ENCODE results near the gene TAF4. TPM values are rescaled to one million over a fixed set of nuclear protein-coding genes. Genes with fewer than 3 reads are reported as not detected.
"Not testable (repeated sequence)": the region's sequence is repeated elsewhere in the genome, so short reads cannot be mapped to it uniquely, and the experiment has no call there.

The TAF4 gene
- polyA plus RNA-seq, 1 donor, result 20.0 TPM

- DNase-seq, result no peak
Observed at GRCh38 chr20:62056377-62056776, 9.3 kb downstream of the TAF4 start.

DNA sequence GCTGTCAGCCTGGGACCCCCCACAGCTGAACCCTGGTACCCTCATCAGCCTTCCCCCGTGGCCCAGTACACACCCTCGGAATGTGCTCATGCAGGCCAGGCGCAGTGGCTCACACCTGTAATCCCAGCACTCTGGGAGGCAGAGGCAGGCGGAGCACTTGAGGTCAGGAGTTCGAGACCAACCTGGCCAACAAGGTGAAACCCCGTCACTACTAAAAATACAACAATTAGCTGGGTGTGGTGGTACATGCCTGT, 9.9 kb downstream of the TAF4 start:
- not testable (repeated sequence) for DNase-seq

DNA sequence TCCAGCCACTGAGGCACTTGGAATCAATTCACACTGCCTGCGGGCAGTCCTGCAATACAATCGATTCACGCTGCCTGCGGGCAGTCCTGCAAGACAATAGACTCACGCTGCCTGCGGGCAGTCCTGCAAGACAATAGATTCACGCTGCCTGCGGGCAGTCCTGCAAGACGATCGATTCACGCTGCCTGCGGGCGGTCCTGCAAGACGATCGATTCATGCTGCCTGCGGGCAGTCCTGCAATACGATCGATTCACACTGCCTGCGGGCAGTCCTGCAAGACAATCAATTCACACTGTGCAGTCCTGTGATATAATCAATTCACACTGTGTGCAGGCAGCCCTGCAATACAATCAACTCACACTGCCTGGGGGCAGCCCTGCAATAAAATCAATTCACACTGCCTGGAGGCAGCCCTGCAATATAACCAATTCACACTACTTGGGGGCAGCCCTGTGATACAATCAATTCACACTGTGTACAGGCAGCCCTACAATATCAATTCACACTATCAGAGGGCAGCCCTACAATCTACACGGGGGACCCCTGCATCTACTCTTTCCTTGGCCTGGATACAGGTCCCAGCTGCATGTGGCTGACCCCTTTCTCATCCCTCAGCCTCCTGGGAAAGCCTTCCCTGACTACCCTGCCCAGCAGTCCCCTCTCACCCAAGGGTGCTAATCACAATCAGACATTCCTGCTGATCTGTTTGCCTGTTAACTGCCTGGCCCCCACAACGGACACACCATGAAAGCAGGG, 10.4 kb downstream of the TAF4 start:
- no peak for DNase-seq

DNA sequence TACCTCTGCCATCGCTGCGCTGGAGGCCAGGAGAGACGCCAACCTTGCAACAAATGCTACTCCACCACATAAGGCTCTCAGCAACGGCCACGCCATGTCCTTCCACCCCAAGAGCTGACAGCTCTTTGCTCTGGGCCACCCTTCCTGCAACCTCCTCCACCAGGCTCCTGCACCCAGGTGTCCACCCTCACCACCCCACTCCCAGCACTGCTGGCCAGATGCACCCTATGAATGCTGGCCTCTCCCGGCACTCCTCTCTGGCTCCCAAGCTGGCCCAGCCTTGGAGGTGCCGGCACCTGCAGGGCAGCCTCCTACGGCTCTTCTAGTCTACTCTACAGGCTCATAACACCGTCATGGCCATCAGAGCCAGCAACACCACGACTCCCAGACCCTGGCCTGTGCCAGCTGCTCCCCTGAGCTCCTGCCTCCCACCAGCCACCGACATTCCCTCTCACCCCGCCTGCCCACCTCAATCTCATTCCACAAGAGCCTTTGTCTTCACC, 11.2 kb downstream of the TAF4 start:
- DNase-seq, result no peak

DNA sequence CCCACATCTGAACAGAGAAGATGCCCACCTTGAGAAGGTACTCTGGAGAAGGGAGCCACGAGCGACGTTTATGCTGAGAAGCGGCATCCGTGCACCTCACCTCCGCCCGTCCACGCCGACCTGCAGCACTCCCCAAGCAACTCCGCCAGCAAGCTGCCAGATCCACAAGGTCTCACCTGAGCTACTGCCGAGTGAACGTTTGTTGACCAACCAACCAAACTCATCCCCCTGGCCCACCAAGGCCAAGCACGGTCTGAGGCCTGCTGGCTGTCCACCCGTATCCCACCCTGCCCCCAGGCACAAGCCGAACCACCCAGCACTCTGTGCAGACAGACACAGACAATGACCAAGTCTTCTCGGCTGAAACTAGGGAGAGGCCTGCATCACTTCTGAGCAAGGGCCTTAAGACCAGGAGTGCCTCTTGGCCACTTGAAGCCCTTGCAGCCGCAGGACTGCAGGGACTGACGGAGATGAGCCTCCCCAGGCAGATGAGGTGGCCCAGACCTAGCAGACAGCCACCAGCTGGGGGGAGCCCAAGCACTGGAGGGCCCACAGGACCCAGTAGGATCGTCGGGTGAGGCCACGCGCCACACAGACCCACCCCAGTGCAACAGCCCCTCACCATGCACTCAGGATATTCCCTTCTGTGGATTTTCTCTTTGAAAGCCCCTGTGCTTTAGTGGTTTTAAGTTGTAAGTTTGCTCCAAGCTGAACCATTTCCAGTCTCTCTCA, 12.1 kb downstream of the TAF4 start:
- no peak for DNase-seq

GRCh38 chr20:62052842-62053464, 12.7 kb downstream of the TAF4 start:
- DNase-seq, result no peak

DNA sequence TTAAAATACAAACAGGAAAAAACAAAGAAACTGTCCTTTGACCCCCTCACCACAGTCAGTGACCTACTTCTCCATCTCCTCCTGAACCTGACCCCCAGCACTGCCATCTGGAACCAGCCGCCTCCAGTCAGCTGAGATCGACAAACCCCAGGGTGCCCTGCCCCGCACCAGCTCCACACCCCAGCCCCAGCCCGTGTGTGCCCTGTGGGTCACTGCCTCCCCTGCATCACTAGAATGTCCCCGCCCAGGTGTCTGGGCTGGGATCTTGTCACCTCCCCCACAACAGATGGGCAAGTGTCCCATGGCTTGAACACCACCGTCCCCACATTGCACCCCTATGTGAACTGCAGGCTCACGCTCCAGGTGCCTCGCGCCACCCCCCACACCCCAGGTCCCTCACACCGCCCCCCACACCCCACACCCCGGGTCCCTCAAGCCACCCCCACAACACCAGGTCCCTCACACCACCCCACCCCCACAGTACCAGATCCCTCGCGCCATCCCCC, 13.3 kb downstream of the TAF4 start:
- DNase-seq, result no peak

- DNase-seq, result no peak
Observed at GRCh38 chr20:62051546-62052255, 14.0 kb downstream of the TAF4 start.

GRCh38 chr20:62051144-62051543, 14.5 kb downstream of the TAF4 start:
- DNase-seq, result no peak

DNA sequence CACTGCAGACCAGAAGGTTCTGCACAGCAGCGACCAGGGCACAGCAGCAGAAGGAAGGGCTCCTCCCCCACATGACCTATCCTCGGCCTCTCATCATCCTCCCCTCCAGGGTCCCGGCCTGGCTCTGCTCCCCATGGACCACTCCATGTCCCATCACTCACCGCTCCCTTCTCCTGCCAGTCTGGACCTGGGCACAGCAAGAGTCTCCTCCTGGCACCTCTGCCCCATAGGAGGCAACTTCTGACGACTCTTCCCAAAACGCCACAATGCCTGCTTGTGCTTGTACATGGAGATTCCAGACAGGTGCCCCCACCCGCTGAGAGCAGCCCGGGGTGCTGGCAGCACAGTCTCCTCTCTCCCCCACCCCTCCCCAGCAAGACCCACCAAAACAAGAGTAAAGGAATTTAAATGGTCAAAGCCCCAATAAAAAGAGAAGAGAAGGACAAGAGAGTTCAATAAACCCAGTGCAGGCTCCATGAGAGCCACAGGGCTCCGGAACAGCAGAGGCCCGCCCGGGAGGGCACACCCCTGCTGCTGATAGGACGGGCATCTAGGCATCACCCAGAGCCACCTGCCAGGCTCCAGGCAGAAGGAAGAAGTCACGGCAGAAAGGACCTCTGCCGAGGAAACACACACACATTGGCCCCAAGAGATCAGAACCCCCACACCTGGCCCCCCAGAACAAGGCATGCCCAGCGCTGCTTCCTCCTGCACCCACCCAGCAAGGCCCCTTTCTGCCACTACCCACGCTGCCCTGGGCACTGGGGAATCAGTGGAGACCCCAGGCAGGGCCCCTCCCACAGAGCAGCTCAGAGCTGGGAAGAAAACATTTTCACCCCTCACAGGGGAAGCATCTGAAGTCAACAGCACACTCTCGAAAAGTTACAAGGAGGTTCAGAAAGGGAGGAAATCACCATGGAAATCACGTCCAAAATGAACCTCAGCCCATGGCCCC, 15.2 kb downstream of the TAF4 start:
- no peak for DNase-seq

DNA sequence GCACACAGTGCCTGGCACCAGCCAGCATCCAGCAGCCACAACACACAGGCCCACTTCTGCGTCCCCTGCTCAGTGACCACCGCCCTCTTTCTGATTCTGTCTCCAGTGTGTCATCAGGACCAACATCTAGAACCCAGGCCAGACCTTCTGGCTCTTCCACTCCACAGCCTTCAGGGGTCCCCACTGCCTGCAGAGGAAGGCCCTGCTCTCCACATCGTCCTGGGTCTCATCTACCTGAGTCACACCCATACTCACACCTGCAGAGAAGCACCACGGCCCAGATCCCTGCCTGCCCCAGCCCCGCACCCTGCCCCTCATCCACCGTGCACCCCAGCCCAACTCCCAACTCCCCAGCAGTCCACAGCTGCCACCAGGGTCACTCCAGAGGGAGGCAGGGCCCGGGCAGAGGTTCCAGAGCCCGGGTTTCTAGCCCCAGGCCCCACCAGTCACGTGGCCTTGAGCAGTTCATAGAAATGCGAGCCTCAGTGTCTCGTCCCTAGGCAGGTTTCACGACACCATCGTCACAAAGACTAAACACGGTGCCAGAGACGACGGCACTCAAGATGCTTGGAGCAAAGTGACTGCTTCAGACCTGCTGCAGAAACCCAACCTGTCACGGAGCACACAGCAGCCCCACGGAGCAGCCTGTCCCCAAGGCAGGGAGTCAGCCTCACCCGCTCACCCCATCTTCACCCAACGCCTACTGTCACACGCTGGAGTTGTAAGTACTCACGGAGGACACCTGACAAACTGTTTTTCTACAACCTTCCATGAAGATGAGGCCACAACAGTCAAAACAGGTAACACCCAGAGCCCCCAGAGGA, 16.1 kb downstream of the TAF4 start:
- DNase-seq, result no peak

DNA sequence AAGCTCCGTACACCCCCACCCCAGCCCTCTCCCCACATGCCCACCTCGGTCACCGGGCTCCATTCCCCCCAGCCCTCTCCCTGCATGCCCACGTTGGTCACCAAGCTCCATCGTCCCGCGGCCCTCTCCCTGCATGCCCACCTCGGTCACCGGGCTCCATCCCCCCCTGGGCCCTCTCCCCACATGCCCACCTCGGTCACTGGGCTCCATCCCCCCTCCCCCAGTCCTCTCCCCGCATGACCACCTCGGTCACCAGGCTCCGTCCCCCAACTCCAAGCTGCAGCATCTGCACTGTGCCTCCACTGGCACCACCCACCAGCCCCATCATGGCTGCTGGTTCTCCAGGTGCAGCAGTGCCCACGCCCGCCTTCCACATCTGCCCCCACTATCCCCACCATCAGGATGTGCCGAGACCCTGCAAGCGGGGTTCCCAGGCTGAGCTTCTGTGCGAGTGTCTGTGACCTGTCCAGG, 16.8 kb downstream of the TAF4 start:
- no peak for DNase-seq

DNA sequence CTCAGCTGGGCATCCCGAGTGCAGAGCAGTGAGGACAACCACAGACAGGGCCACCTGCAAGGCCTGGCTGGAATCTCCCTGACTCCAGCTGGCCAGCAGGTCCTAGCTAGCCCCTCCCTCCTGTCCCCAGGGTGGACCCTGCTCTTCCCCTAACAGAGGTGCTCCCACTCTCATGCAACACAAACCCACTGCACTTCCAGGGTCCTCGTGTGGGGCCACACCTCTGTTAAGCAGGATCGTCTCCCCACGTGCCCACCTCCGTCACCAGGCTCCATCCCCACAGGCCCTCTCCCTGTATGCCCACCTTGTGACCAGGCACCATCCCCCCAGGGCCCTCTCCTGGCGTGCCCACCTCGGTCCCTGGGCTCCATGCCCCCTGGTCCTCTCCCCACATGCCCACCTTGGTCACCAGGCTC, 17.3 kb downstream of the TAF4 start:
- DNase-seq, result no peak

DNA sequence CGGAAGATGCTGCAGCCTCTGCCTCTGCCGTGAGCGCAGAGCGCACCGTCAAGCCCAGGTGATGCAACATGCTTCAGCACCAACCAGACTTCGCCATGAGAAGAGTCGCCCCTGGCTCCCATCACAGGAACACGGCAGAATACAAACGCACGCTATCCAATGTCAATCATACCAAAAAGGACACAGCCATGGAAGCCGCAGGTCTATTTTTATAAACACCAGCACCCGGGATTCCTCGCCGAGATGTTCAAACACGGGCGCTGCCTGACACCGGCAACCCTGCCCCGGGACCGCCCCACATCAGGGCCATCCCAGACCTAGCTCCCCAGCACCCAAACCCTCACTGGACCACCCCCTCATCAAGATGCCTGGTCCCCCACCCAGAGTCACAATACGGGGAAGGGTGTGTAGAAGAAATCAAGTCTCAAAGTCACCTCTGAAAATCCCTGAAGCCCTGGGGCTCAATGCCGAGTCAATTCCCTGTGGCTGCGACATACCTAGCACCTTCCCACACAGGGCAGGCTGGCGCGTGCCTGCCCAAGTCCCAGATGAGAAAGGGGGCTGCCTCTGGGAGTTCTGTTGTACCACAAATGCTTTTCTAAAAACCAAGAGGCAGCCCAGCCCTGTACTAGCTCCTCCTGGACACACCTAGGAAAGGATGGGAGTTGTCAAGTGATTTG, 17.9 kb downstream of the TAF4 start:
- DNase-seq, result no peak

DNA sequence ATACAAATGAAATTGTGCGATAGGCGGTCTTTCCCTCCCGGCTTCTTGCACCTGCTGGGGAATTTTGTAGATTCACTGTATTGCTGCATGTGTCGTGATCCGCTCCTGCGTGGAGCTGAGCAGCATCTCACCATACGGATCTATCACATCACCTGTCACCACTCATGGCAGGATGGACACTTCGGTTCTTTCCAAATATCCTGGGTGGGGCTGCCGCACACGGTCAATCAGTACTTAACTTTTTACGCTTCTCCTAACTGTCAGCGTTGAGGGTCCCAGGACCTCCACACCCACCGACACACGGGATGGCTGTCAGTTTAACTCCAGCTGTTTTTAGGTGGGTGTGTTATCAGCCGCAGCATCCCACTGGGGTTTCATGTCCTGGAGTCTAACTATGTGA, 19.2 kb downstream of the TAF4 start:
- DNase-seq, result no peak

- no peak for DNase-seq
Observed at GRCh38 chr20:62045529-62046285, 20.0 kb downstream of the TAF4 start.

- no peak for DNase-seq
Observed at GRCh38 chr20:62045118-62045517, 20.6 kb downstream of the TAF4 start.

DNA sequence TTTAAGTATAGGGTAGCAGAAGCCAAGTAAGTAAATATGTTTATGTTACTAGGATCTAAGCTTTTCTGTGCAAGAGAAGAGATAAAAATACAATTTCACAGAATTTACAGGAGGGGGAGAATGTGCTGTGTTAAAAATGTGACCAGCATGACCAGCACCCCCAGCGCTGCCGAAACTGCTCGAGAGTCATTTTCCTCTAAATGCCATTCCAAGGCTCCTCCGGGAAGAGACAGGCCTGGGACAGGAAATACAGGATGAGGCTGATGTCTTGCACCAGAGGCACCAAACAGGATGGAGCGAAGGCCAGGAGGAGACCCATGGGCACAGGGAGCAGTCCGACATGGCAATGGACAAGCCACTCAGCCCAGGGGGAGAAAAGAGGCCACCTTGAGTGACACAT, 21.1 kb downstream of the TAF4 start:
- no peak for DNase-seq
